LNCaP clone FGC (cell line): ENCODE results near the gene MAP2K6.

Experiments
- DNase-seq: peaks from one replicate; pipeline ENCODE4 v3.0.0-alpha.2; 2011; ENCODE audit warnings: low read depth
- H3K4me3 ChIP-seq: 2 replicates; pipeline ENCODE4 v1.5.1; 2011; ENCODE audit warnings: mild to moderate bottlenecking, low read depth, low read length, control low read depth
- CTCF ChIP-seq: IDR thresholded peaks from 2 replicates; pipeline ENCODE4 v1.5.1; 2012; ENCODE audit warnings: mild to moderate bottlenecking; ENCODE audit not compliant: control insufficient read depth, insufficient read depth; ENCODE audit errors: extremely low read depth

MAP2K6 gene

GRCh38 chr17:69424287-69425041 lies 10.0 kb downstream of the MAP2K6 start:
- no peak for DNase-seq
- H3K4me3 ChIP-seq, result no peak overlapping the region
- no peak for TF ChIP-seq CTCF

- DNase-seq, result no peak
- no peak overlapping the region for H3K4me3 ChIP-seq
- no peak for TF ChIP-seq CTCF
Measured at GRCh38 chr17:69425978-69426377, 11.5 kb downstream of the MAP2K6 start.

- H3K4me3 ChIP-seq, result no peak overlapping the region
- no peak for DNase-seq
- TF ChIP-seq CTCF, result no peak
Measured at GRCh38 chr17:69427486-69428197, 13.1 kb downstream of the MAP2K6 start.

GRCh38 chr17:69428252-69428980 lies 13.9 kb downstream of the MAP2K6 start:
- TF ChIP-seq CTCF, result no peak
- no peak overlapping the region for H3K4me3 ChIP-seq
- no peak for DNase-seq

GRCh38 chr17:69430488-69430887 lies 16.0 kb downstream of the MAP2K6 start:
- no peak overlapping the region for H3K4me3 ChIP-seq
- TF ChIP-seq CTCF, result no peak
- no peak for DNase-seq

GRCh38 chr17:69431835-69432234 lies 17.3 kb downstream of the MAP2K6 start:
- H3K4me3 ChIP-seq, result no peak overlapping the region
- TF ChIP-seq CTCF, result no peak
- no peak for DNase-seq
